ENCODE results near the gene MPRIP. TPM values are rescaled to one million over a fixed set of nuclear protein-coding genes. Genes with fewer than 3 reads are reported as not detected.

Gene MPRIP
- polyA plus RNA-seq, 1 donor from 2014 or later: 47.3 TPM

GRCh38 chr17:17064322-17064721 is 22.1 kb downstream of the MPRIP start:
- Histone ChIP-seq H3K36me3 (ENCODE audit: insufficient read depth, low read length) (no peaks in the 10 kb centered on the region), H3F3A (ENCODE audit: insufficient read depth, low read length, poor library complexity, severe bottlenecking) (no peaks in the 10 kb centered on the region), H3K27me3 (ENCODE audit: insufficient read depth, low read depth, low read length) (no peaks in the 10 kb centered on the region), H3K4me2 (ENCODE audit: low read length) (no peak overlapping the region), H3K4me3 (ENCODE audit: low read length) (no peak overlapping the region), H3K9me3 (ENCODE audit: low read length) (no peaks in the 10 kb centered on the region), H3K9ac (ENCODE audit: low read length) (no peak overlapping the region), H3K79me2 (replicated peaks; ENCODE audit: insufficient read depth, low read length) (peaks cover 66% of the 10 kb centered on the region), H2AFZ (ENCODE audit: low read depth, low read length) (no peak overlapping the region), H3K9me2 (ENCODE audit: insufficient read depth, low read length) (no peaks in the 10 kb centered on the region), H4K20me1 (ENCODE audit: insufficient read depth) (peaks cover 10% of the 10 kb centered on the region), H3K27ac (ENCODE audit: low read length) (no peak overlapping the region)
- TF ChIP-seq SMC3 (conservative IDR thresholded peaks at IDR 0.05; ENCODE audit: poor library complexity) (no peak), POLR2AphosphoS5 (IDR thresholded peaks at IDR 0.05) (no peak), MXI1 (conservative IDR thresholded peaks at IDR 0.05; ENCODE audit: poor library complexity, severe bottlenecking) (no peak), REST (IDR thresholded peaks at IDR 0.05; ENCODE audit: borderline replicate concordance) (no peak), CTCF (IDR thresholded peaks at IDR 0.05; ENCODE audit: poor library complexity, severe bottlenecking) (no peak), EP300 (conservative IDR thresholded peaks at IDR 0.05; ENCODE audit: poor library complexity, severe bottlenecking) (no peak), EZH2 (IDR thresholded peaks at IDR 0.05; ENCODE audit: borderline replicate concordance, insufficient read depth, low read length, poor library complexity, severe bottlenecking) (no peak), RAD21 (conservative IDR thresholded peaks at IDR 0.05) (no peak), TAF1 (IDR thresholded peaks at IDR 0.05; ENCODE audit: low read depth) (no peak)

- Histone ChIP-seq H3K9me2 (ENCODE audit: insufficient read depth, low read length) (no peaks in the 10 kb centered on the region), H3K79me2 (replicated peaks; ENCODE audit: insufficient read depth, low read length) (peaks cover 59% of the 10 kb centered on the region), H3K27ac (ENCODE audit: low read length) (no peak overlapping the region), H3F3A (ENCODE audit: insufficient read depth, low read length, poor library complexity, severe bottlenecking) (no peaks in the 10 kb centered on the region), H4K20me1 (ENCODE audit: insufficient read depth) (peaks cover 6% of the 10 kb centered on the region), H3K36me3 (ENCODE audit: insufficient read depth, low read length) (no peaks in the 10 kb centered on the region), H2AFZ (ENCODE audit: low read depth, low read length) (no peak overlapping the region), H3K4me2 (ENCODE audit: low read length) (no peak overlapping the region), H3K9me3 (ENCODE audit: low read length) (no peaks in the 10 kb centered on the region), H3K27me3 (ENCODE audit: insufficient read depth, low read depth, low read length) (no peaks in the 10 kb centered on the region), H3K9ac (ENCODE audit: low read length) (no peak overlapping the region), H3K4me3 (ENCODE audit: low read length) (no peak overlapping the region)
- TF ChIP-seq REST (IDR thresholded peaks at IDR 0.05; ENCODE audit: borderline replicate concordance): no peak
- no peak for TF ChIP-seq EP300 (conservative IDR thresholded peaks at IDR 0.05; ENCODE audit: poor library complexity, severe bottlenecking)
These were observed 23.8 kb downstream of the MPRIP start for GRCh38 chr17:17066021-17066420.
